Activated T-cell treated with anti-CD3 and anti-CD28 coated beads, Interleukin-2, amount 50 U/mL, for 4 hours (primary cell): ENCODE data around the gene AGXT. TPM values are rescaled to one million over a fixed set of nuclear protein-coding genes. Genes with fewer than 3 reads are reported as not detected.

Experiments used
- ATAC-seq, 2 donors: fragments of 200-7000 bp; cut with Tn5 transposase; one replicate each; pipeline ENCODE4 v1.10.0; 2021
- DNase-seq: peaks from one replicate; pipeline ENCODE4 v3.0.0-alpha.2; 2020
- H3K27me3 Mint-ChIP-seq: one replicate; pipeline ENCODE4 v1.8.0; 2021; ENCODE audit warnings: low read depth, mixed read lengths
- H3K36me3 Mint-ChIP-seq: one replicate; pipeline ENCODE4 v1.8.0; 2022; ENCODE audit warnings: mixed read lengths; ENCODE audit not compliant: insufficient read depth
- H3K4me1 Mint-ChIP-seq: one replicate; pipeline ENCODE4 v1.8.0; 2021; ENCODE audit warnings: low read depth, mixed read lengths
- H3K4me3 Mint-ChIP-seq: one replicate; pipeline ENCODE4 v1.8.0; 2021; ENCODE audit warnings: mild to moderate bottlenecking, moderate library complexity, mixed read lengths
- H3K9me3 Mint-ChIP-seq: one replicate; pipeline ENCODE4 v1.8.0; 2021; ENCODE audit warnings: mixed read lengths
- total RNA-seq, 3 donors: library from RNA; stranded (reverse); gene quantifications; one replicate each; pipeline ENCODE4 v1.2.1, GENCODE V29; 2021

Gene AGXT
- total RNA-seq, 3 donors from 2014 or later = 0.33 to 0.43 (median 0.34) TPM

GRCh38 chr2:240922245-240922981 is 53.8 kb downstream of the AGXT start:
- H3K36me3 Mint-ChIP-seq = no peaks in the 10 kb centered on the region
- H3K9me3 Mint-ChIP-seq = no peaks in the 10 kb centered on the region
- no peak overlapping the region for H3K4me3 Mint-ChIP-seq

GRCh38 chr2:240922982-240923537 is 54.4 kb downstream of the AGXT start:
- H3K4me1 Mint-ChIP-seq = no peaks in the 10 kb centered on the region
- DNase-seq (peak; percentile 2), ATAC-seq (no peak)
- no peaks in the 10 kb centered on the region for H3K36me3 Mint-ChIP-seq
- no peak overlapping the region for H3K4me3 Mint-ChIP-seq
- H3K27me3 Mint-ChIP-seq = no peaks in the 10 kb centered on the region
- H3K9me3 Mint-ChIP-seq = no peaks in the 10 kb centered on the region

More at GRCh38 chr2:240922245-240922981, 53.8 kb downstream of the AGXT start:
- Mint-ChIP-seq H3K27me3 (peaks cover 3% of the 10 kb centered on the region), H3K4me1 (no peaks in the 10 kb centered on the region)
- ATAC-seq (no peak), DNase-seq (peak; percentile 4)

- no peak for ATAC-seq
- no peak overlapping the region for H3K4me3 Mint-ChIP-seq
- peak; percentile 4 for DNase-seq
- no peaks in the 10 kb centered on the region for H3K36me3 Mint-ChIP-seq
- no peaks in the 10 kb centered on the region for H3K9me3 Mint-ChIP-seq
- no peaks in the 10 kb centered on the region for H3K27me3 Mint-ChIP-seq
- H3K4me1 Mint-ChIP-seq = no peaks in the 10 kb centered on the region
Observed at GRCh38 chr2:240925191-240925567, 56.6 kb downstream of the AGXT start.

DNA sequence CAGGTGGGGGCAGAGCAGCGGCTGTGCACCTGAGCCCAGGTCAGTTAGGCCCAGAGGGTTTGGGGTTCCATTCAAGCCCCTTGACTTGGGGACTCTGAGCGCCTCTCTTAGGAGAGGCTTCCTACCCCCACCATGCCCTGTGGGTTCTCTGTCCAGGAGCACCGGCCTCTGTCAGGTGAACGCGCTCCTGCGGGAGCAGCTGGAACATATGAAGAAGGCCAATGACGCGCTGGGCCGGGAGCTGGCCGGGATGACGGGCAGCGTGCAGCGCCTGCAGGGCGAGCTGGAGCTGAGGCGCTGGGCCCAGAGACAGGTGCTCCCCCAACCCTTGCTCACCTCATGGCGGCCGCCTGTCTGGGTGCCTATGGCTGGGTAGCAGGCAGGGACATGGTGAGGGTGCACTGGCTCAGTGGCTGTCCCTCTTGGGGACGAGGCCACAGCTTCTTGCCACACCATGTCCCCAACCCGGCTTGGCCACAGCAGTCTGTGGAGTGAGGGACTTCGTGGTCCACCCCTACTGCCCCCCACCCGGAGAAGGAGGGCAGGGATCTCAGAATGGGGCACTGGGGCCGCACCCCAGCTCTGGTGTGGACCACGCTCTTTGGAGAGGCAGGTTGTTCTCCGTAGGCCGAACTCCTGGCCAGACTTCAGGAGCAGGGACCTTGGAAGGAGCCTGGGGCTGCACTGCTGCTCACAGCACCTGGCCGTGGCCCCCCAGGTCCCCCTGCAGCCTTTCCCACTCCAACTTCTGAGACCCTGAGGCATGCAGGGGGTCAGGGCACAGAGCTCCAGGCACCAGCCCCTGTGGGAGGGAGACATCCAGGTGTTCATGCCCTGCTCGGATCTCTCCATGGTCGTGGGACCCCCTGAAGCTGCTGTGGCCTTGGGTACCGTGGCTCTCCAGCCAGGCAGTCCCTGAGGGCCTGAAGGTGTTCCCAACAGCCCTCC is 57.2 kb downstream of the AGXT start:
- Mint-ChIP-seq H3K4me3 (no peak overlapping the region), H3K27me3 (no peaks in the 10 kb centered on the region), H3K4me1 (no peaks in the 10 kb centered on the region), H3K36me3 (no peaks in the 10 kb centered on the region), H3K9me3 (no peaks in the 10 kb centered on the region)
- peak; percentile 4 for DNase-seq
- peak in 1 of 2 donors; percentile 16 for ATAC-seq

- H3K4me3 Mint-ChIP-seq = no peak overlapping the region
- H3K27me3 Mint-ChIP-seq = peaks cover 3% of the 10 kb centered on the region
- DNase-seq = peak; percentile 3
- H3K9me3 Mint-ChIP-seq = no peaks in the 10 kb centered on the region
- H3K4me1 Mint-ChIP-seq = no peaks in the 10 kb centered on the region
- H3K36me3 Mint-ChIP-seq = no peaks in the 10 kb centered on the region
- no peak for ATAC-seq
Observed at GRCh38 chr2:240926516-240927389, 58.1 kb downstream of the AGXT start.

DNA sequence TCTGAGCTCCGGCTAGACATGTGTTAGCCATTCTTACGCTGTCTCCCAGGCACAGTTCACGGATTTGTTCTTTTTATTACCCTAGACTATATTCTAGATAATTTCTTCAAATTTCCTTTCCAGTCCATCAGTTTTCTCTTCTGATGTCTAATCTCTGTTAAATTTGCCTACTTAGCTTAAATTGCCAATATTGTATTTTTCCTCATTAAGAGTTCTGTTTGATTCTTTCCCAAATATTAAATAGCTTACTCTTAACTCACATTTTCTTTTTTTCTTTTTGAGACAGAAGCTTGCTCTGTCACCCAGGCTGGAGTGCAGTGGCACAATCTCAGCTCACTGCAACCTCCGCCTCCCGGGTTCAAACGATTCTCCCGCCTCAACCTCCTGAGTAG is 58.8 kb downstream of the AGXT start:
- peaks cover 4% of the 10 kb centered on the region for H3K27me3 Mint-ChIP-seq
- no peak overlapping the region for H3K4me3 Mint-ChIP-seq
- DNase-seq (no peak), ATAC-seq (no peak)
- no peaks in the 10 kb centered on the region for H3K36me3 Mint-ChIP-seq
- H3K9me3 Mint-ChIP-seq = no peaks in the 10 kb centered on the region
- H3K4me1 Mint-ChIP-seq = no peaks in the 10 kb centered on the region

DNA sequence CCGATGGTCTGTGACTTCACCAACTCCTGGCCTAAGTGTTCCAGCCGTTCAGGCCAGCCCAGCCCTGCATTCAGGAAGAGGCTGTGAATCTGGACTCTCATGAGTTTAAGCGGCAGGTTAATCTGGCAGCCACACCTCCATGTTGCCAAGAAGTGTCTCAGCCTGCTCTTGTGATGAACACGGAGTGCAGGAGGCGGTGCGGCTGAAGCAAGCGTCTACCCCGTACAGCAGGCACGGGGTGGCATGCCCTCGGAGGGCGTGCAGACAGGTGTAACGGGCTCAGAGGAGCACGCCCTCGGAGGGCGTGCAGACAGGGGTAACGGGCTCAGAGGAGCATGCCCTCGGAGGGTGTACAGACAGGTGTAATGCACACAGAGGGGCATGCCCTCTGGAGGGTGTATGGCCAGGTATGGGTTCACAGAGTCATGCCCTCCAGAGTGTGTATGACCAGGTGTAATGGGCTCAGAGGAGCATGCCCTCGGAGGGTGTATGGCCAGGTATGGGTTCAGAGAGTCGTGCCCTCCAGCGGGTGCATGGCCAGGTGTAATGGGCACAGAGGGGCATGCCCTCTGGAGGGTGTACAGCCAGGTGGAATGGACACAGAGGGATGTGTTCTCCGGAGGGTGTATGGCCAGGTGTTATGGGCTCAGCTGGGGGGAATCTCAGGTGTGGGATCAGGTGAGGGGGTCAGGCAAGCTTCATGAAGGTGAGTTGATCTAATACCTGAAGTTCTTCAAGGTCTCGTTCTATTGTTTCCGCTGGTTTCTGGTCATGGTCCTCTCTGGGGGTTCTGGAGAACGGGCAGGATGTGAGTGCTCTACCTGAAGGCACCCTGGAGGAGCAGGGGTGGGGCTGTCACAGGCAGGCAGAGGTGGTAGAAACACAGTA is 60.1 kb downstream of the AGXT start:
- no peak for ATAC-seq
- DNase-seq = peak; percentile 3
- H3K27me3 Mint-ChIP-seq = peaks cover 4% of the 10 kb centered on the region
- no peak overlapping the region for H3K4me3 Mint-ChIP-seq
- H3K36me3 Mint-ChIP-seq = no peaks in the 10 kb centered on the region
- H3K9me3 Mint-ChIP-seq = no peaks in the 10 kb centered on the region
- no peaks in the 10 kb centered on the region for H3K4me1 Mint-ChIP-seq

GRCh38 chr2:240929364-240930095 is 60.9 kb downstream of the AGXT start:
- DNase-seq (no peak), ATAC-seq (no peak)
- Mint-ChIP-seq H3K27me3 (peaks cover 4% of the 10 kb centered on the region), H3K9me3 (no peaks in the 10 kb centered on the region), H3K36me3 (no peaks in the 10 kb centered on the region), H3K4me3 (no peak overlapping the region), H3K4me1 (no peaks in the 10 kb centered on the region)

Other genes with a start within 250 kb of the AGXT start
- 1 to 10 TPM; 3.0 to 3.5 (median 3.3) TPM for gene GPR35, start 243.3 kb upstream of the AGXT start, total RNA-seq
- not detected for gene AQP12B, start 185.9 kb upstream of the AGXT start, total RNA-seq
- gene AQP12A, start 177.0 kb upstream of the AGXT start, total RNA-seq = not detected
- gene KIF1A, start 48.6 kb upstream of the AGXT start, total RNA-seq = 1 to 10 TPM; 2.5 to 4.5 (median 3.1) TPM
- gene MAB21L4, start 27.3 kb downstream of the AGXT start, total RNA-seq = not detected
- not detected for gene CROCC2, start 37.5 kb downstream of the AGXT start, total RNA-seq
- gene SNED1, start 129.8 kb downstream of the AGXT start, total RNA-seq = 1 to 10 TPM in 2 of 3 donors, under 1 TPM in 1; 0.53 to 2.1 (median 1.3) TPM
- gene MTERF4, start 233.5 kb downstream of the AGXT start, total RNA-seq = 10 to 100 TPM; 40.5 to 42.3 (median 41.8) TPM